Fibroblast of the aortic adventitia (primary cell): ENCODE measurements around the gene CLRN1. TPM values are rescaled to one million over a fixed set of nuclear protein-coding genes. Genes with fewer than 3 reads are reported as not detected.

Source experiments
- DNase-seq: peaks from one replicate; pipeline ENCODE4 v3.0.0-alpha.2; 2010; ENCODE audit warnings: low read depth
- H3K4me3 ChIP-seq: 2 replicates; pipeline ENCODE4 v1.5.1; 2011; ENCODE audit warnings: low read depth, mild to moderate bottlenecking, control low read depth, low read length, moderate library complexity
- CTCF ChIP-seq: IDR thresholded peaks from 2 replicates; pipeline ENCODE4 v1.5.1; 2011; ENCODE audit warnings: mild to moderate bottlenecking, low read length, control low read depth, inconsistent platforms; ENCODE audit not compliant: insufficient read depth
- total RNA-seq: library from RNA; depleted of rRNA; stranded (reverse); fragments of >200 nt; gene quantifications from 2 replicates; pipeline ENCODE4 v1.2.3, GENCODE V29; 2012; ENCODE audit warnings: low replicate concordance

Gene CLRN1
- total RNA-seq, 1 donor: not detected

- no peak for TF ChIP-seq CTCF
Measured at GRCh38 chr3:150889106-150889505, 83.4 kb downstream of the CLRN1 start.

GRCh38 chr3:150887031-150887430 lies 85.5 kb downstream of the CLRN1 start:
- DNase-seq: peak; percentile 43
- H3K4me3 ChIP-seq: no peak overlapping the region
- TF ChIP-seq CTCF: no peak

More at GRCh38 chr3:150889106-150889505, 83.4 kb downstream of the CLRN1 start:
- DNase-seq: no peak
- no peak overlapping the region for H3K4me3 ChIP-seq

- DNase-seq: no peak
- no peak overlapping the region for H3K4me3 ChIP-seq
- no peak for TF ChIP-seq CTCF
Measured at GRCh38 chr3:150885535-150885934, 87.0 kb downstream of the CLRN1 start.

GRCh38 chr3:150878996-150879575 lies 93.4 kb downstream of the CLRN1 start:
- no peak for DNase-seq
- no peak for TF ChIP-seq CTCF

GRCh38 chr3:150878290-150878689 lies 94.2 kb downstream of the CLRN1 start:
- no peak for TF ChIP-seq CTCF
- no peak for DNase-seq
- no peak overlapping the region for H3K4me3 ChIP-seq

More at GRCh38 chr3:150878996-150879575, 93.4 kb downstream of the CLRN1 start:
- no peak overlapping the region for H3K4me3 ChIP-seq

- H3K4me3 ChIP-seq: no peak overlapping the region
- DNase-seq: no peak
- no peak for TF ChIP-seq CTCF
Measured at GRCh38 chr3:150877303-150877702, 95.2 kb downstream of the CLRN1 start.
